Heart left ventricle (tissue), 16 donors: ENCODE measurements around the gene DDAH2. TPM values are rescaled to one million over a fixed set of nuclear protein-coding genes. Genes with fewer than 3 reads are reported as not detected.
A peak's percentile ranks its signal among the peaks of the same experiment; 100 is the strongest.

Experiments used
- ATAC-seq, 4 donors: fragments of 200-7000 bp; cut with Tn5 transposase; one replicate each; pipeline ENCODE4 v1.9.1; 2020 to 2022; ENCODE audit warnings: moderate library complexity in 4 of 4, mild to moderate bottlenecking in 3 of 4, moderate number of reproducible peaks in 1 of 4
- DNase-seq, 5 donors: peaks; one replicate each; pipeline ENCODE4 v3.0.0-alpha.2; 2020
- H3K27ac ChIP-seq, 12 donors: fragments of 200-600 bp; sonication (generic) in 4 of 12; one replicate each; pipeline versions ENCODE4 v1.5.0 to v1.8.0; 2016 to 2022; ENCODE audit warnings: mild to moderate bottlenecking in 2 of 12
- H3K27me3 ChIP-seq, 9 donors: fragments of 200-600 bp; sonication (generic) in 2 of 9; one replicate each; pipeline versions ENCODE4 v1.5.1 to v1.8.0; 2016 to 2022; ENCODE audit warnings: mild to moderate bottlenecking in 3 of 9
- H3K36me3 ChIP-seq, 9 donors: fragments of 200-600 bp; sonication (generic) in 2 of 9; one replicate each; pipeline versions ENCODE4 v1.5.0 to v1.8.0; 2018 to 2022; ENCODE audit warnings: mild to moderate bottlenecking in 2 of 9
- H3K4me1 ChIP-seq, 12 donors: fragments of 200-600 bp; sonication (generic) in 4 of 12; one replicate each; pipeline versions ENCODE4 v1.5.0 to v1.8.0; 2016 to 2022; ENCODE audit warnings: mild to moderate bottlenecking in 3 of 12
- H3K4me3 ChIP-seq, 12 donors: fragments of 200-600 bp; sonication (generic) in 4 of 12; one replicate each; pipeline versions ENCODE4 v1.5.0 to v1.8.0; 2017 to 2022; ENCODE audit warnings: mild to moderate bottlenecking in 9 of 12, moderate library complexity in 4 of 12
- H3K9me3 ChIP-seq, 12 donors: fragments of 200-600 bp; sonication (generic) in 4 of 12; one replicate each; pipeline versions ENCODE4 v1.5.0 to v1.8.0; 2016 to 2022; ENCODE audit warnings: mild to moderate bottlenecking in 1 of 12
- CTCF ChIP-seq, 12 donors: fragments of 200-600 bp; sonication (generic) in 4 of 12; IDR thresholded peaks; one replicate each; pipeline versions ENCODE4 v1.5.0 to v1.8.0; 2018 to 2022; ENCODE audit warnings: antibody characterized with exemption in 12 of 12, mild to moderate bottlenecking in 5 of 12
- POLR2A ChIP-seq, 2 donors: fragments of 450-650 bp; IDR thresholded peaks; one replicate each; pipeline ENCODE4 v1.6.1; 2017; ENCODE audit warnings: antibody characterized with exemption in 2 of 2, mild to moderate bottlenecking in 2 of 2, moderate library complexity in 2 of 2
- WGBS, 4 donors: extraction: QIAGEN DNeasy Blood & Tissue Kit in 2 of 4; methylation state at CpG; one replicate each; pipeline versions ENCODE4 v1.1.5 to v1.1.7; 2013 to 2018; 5-methylcytosine and 5-hydroxymethylcytosine counted together
- intact Hi-C, 10 donors: fragments of 100-400 bp; cut with DNase I; formaldehyde crosslinking; loops; one replicate each; pipeline versions ENCODE4 v1.11.1 to v1.14.2; 2022
- polyA plus RNA-seq, 2 donors: library from polyadenylated mRNA; stranded (reverse); fragments of 200-250 nt; gene quantifications; one replicate each; pipeline ENCODE4 v1.2.3, GENCODE V29; 2013
- total RNA-seq, 9 donors: library from RNA; depleted of rRNA in 2 of 9; stranded (reverse); fragments of >200 nt in 2 of 9; fragmentation: NEBNext Ultra II Directional in 3 of 9; extraction: Animal tissue kit (Norgen Biotek cat#: 25700) in 3 of 9; gene quantifications; one replicate each; pipeline versions ENCODE4 v1.1.0 to v1.2.4, GENCODE V29; 2016 to 2023
- donor health status: ischemic (EF 13 %, LVEDD 7.1; RV severe dilation, severe dysfunction).
- donor health status: healthy with polysubstance abuse.
- donor health status: DM: no; HTN: yes; CAD: no.
- donor health status: DM: no; HTN: no; CAD: no.
- donor health status: ischemic (EF 25% LVEDD 6.9; RV normal size, moderate dysfunction).
- donor health status: ischemic (EF 25% LVEDD 5.7; RV mildly dilated, moderate dysfunction).
- donor health status: healthy.
- donor health status: DM: yes; HTN: yes; CAD: no.
- donor health status: ischemic (EF 35%, LVEDD 5.7; RV mildly dilated, moderate dysfunction).
- donor health status: nonischemic (EF 11% LVEDD 7.7; RV severe dilation, severe dysfunction).
- donor health status: DM: yes; HTN: yes; CAD: no.
- donor health status: PGD.
- donor health status: ischemic (EF 29% LVEDD 5.4; RV normal size, mild dysfunction).
- donor health status: nonischemic (EF 23%, LVEDD 6.1; RV moderate dilation, normal function).

DDAH2 gene
- total and polyA plus RNA-seq, 11 donors, result 42.3 to 80.5 (median 56.8) TPM

- Histone ChIP-seq H3K27ac (no peak overlapping the region), H3K27me3 (no peaks in the 10 kb centered on the region), H3K36me3 (peaks cover 0 to 100% (median 99%) of the 10 kb centered on the region in 9 donors), H3K4me3 (no peak overlapping the region), H3K4me1 (peaks cover 0 to 5% (median 0%) of the 10 kb centered on the region in 12 donors), H3K9me3 (no peaks in the 10 kb centered on the region)
- intact Hi-C loops, result no loop called here
- TF ChIP-seq CTCF (IDR thresholded peaks at IDR 0.05) (no peak), POLR2A (IDR thresholded peaks at IDR 0.05) (no peak)
- peak in 2 of 4 donors; percentile 15 to 45 for ATAC-seq
- WGBS, 4 donors, result 47 to 72% (median 57%) methylated on average over 9 to 10 of the region's 10 CpGs
- DNase-seq, result peak in 1 of 5 donors; percentile 22
Measured at GRCh38 chr6:31690231-31691077, 38.6 kb downstream of the DDAH2 start.

- no peak for ATAC-seq
- Histone ChIP-seq H3K9me3 (no peaks in the 10 kb centered on the region), H3K4me1 (peaks cover 0 to 5% (median 0%) of the 10 kb centered on the region in 12 donors), H3K36me3 (peaks cover 0 to 96% (median 92%) of the 10 kb centered on the region in 9 donors), H3K27ac (no peak overlapping the region), H3K4me3 (no peak overlapping the region), H3K27me3 (no peaks in the 10 kb centered on the region)
- 76 to 83% (median 80%) methylated on average over 11 of the region's 11 CpGs for WGBS, 4 donors
- TF ChIP-seq POLR2A (IDR thresholded peaks at IDR 0.05) (no peak), CTCF (IDR thresholded peaks at IDR 0.05) (peak in 5 of 12 donors; percentile 9 to 39 (median 29))
- intact Hi-C loops, result loop anchor here in 4 of 10 donors (10.0 kb wide), 3 partner anchors 75 to 265 kb away; partner anchors contain the start of genes NELFE (in 3 of the 4), SKIC2 (in 3 of the 4), NEU1 (in 1 of the 4) and SAPCD1 (in 1 of the 4)
- peak in 1 of 5 donors; percentile 36 for DNase-seq
Measured at GRCh38 chr6:31689249-31690110, 39.6 kb downstream of the DDAH2 start.

- peak in 1 of 5 donors; percentile 55 for DNase-seq
- H3K4me1 ChIP-seq, result peaks cover 0 to 5% (median 0%) of the 10 kb centered on the region in 12 donors
- no peak for TF ChIP-seq POLR2A (IDR thresholded peaks at IDR 0.05)
- TF ChIP-seq CTCF (IDR thresholded peaks at IDR 0.05), result no peak
- WGBS, 4 donors, result 79 to 84% (median 81%) methylated on average over 14 of the region's 14 CpGs
- H3K36me3 ChIP-seq, result peaks cover 0 to 90% (median 80%) of the 10 kb centered on the region in 9 donors
- H3K9me3 ChIP-seq, result no peaks in the 10 kb centered on the region
- H3K27ac ChIP-seq, result no peak overlapping the region
- no peak for ATAC-seq
- H3K4me3 ChIP-seq, result no peak overlapping the region
- intact Hi-C loops, result loop anchor here in 4 of 10 donors (10.0 kb wide), 3 partner anchors 77 to 267 kb away; partner anchors contain the start of genes NELFE (in 3 of the 4), SKIC2 (in 3 of the 4), NEU1 (in 1 of the 4) and SAPCD1 (in 1 of the 4)
- no peaks in the 10 kb centered on the region for H3K27me3 ChIP-seq
Measured at GRCh38 chr6:31687860-31688693, 41.0 kb downstream of the DDAH2 start.
